GM18858 (cell line): ENCODE measurements around the gene LPP.

Experiments used
- ATAC-seq: cut with Tn5 transposase; IDR thresholded peaks from one replicate; pipeline ENCODE4 v1.9.1; 2021; ENCODE audit not compliant: unreplicated experiment

The LPP gene

DNA sequence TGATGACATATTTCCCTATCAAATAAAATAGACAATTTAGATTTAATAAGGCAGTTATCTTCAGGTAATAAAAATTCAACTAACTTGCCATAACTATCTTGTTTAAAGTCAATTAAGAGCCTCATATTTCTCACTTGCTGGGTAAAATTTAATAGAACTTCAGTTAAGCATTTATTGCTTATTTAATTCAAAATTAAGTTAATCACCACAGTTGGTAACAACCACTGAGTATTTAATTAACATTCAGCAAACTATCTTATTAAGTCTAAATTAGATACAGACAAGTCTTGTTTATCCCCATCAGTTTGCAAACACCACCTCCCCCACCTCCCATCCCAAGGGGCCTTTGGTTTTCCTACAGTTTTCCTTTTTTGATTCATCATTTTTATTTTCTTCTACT lies 14.7 kb downstream of the LPP start:
- no peak for ATAC-seq

DNA sequence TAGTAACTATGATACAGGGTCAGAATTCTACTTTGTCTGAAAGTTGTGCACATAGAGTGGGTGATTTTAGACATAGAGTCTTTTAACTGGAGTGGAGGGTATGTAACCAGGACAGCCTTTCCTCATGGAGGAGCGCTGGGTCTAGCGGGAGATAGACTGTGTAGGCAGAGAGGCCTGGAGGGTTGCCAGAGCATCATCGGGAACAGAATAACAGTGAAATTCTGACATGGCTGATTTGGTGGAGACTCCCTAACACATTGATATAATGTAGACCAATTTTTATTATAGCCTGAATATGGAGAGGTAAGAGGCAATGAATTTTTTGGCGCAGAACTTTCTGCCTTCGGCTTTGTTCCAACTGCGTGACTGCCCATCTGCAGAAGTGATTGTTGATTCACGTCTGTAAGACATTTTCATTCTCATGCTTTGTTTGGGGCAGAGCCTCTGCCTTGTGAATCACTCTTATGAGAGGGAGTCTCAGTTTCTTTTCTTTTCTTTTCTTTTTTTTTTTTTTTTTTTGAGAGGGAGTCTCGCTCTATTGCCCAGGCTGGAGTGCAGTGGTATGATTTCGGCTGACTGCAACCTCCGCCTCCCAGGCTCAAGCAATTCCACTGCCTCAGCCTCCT lies 16.0 kb downstream of the LPP start:
- ATAC-seq: no peak

- no peak for ATAC-seq
These were observed 16.8 kb downstream of the LPP start for GRCh38 chr3:188170461-188171459.

DNA sequence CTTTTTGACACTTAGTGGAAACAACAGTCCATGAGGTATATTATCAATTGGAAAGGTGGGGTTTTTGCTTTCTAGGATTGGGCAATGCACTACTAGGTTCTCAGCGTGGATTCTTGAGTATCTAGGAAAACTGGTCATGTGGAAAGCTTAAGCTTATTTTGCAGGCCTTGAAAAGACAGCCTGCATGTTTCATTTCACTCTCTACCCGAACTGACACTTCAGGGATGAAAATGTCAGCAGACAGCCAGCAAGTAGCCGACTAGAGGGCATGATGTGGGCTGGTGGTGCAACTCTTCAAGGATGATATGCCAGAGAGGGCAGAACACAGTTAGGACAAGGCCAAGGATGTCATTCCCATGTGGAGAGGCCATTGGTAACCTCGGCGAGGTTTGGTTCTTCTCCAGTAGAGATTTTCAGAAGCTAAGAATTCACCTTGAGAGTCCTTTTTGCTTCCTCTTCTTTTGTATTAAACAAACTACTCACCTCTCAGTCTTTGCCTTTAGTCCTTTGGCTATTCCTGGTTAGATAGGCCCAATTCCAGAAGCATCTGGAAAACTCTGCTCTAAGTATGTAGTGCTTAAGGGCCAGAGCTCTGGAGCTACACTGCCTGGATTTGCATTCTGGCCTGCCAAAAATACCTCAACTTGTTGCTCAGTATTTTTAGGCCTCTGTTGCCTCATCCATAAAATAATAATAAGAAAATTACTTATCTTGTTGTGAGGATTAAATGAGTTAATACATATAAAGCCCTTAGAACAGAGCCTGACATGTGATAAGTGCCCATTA lies 17.9 kb downstream of the LPP start:
- no peak for ATAC-seq

GRCh38 chr3:188174317-188175044 lies 20.5 kb downstream of the LPP start:
- ATAC-seq: no peak

DNA sequence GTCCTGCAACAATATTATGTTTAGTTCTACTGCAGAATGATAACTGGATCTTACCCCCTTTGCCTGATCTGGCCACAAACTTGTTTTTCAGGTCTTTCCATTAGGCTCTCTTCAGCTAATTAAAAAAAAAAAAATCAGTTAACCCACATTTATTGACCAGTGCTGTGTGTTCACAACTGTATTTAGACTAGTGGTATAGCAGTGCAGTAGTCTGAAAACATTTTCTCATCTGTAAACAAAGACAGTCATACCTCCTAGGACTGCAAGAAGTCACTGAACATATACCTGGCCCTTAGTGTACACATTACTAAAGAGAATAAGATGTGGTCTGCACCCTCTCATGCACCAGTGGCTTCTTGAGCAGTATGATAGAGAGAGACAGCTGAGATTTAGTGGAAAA lies 22.5 kb downstream of the LPP start:
- ATAC-seq: no peak

DNA sequence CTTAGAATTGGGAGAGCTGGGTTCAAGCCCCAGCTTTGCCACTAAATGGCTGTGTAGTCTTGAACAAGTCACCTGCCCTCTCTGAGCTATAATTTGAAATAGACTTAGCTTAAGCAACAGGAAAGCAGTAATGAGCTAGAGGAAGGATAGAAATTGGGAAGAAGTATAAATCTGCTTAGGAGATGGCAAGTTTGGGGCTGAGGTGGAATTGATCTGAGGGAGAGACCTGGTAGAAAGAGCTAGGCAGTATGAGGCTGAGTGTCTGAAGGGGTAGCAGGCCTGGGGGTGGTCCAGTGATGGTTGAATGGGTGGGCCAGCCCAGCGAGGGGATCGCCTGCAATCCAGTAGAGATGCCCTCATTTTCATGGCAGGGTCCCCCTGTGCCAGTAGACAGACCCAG lies 22.9 kb downstream of the LPP start:
- ATAC-seq: no peak

DNA sequence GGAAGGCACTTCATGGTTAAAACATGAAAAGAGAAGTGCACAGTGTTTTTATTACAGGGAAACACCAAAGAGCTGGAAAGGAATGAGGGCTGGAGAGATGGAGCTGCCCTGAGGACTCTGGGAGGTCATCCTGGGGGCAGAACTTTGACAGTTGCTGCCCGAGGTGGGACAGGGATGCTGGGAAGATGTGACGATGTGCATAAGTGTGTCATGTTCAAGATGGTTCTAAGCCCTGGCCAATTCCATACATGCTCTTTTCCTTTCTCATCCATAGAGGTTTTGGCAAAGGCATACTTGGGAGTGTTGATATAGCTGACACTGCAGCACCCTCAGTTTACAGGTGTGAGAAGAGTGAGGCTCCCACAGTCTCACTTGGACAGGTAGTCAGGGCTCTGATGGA lies 23.8 kb downstream of the LPP start:
- no peak for ATAC-seq

GRCh38 chr3:188178293-188178936 lies 24.5 kb downstream of the LPP start:
- ATAC-seq: no peak

DNA sequence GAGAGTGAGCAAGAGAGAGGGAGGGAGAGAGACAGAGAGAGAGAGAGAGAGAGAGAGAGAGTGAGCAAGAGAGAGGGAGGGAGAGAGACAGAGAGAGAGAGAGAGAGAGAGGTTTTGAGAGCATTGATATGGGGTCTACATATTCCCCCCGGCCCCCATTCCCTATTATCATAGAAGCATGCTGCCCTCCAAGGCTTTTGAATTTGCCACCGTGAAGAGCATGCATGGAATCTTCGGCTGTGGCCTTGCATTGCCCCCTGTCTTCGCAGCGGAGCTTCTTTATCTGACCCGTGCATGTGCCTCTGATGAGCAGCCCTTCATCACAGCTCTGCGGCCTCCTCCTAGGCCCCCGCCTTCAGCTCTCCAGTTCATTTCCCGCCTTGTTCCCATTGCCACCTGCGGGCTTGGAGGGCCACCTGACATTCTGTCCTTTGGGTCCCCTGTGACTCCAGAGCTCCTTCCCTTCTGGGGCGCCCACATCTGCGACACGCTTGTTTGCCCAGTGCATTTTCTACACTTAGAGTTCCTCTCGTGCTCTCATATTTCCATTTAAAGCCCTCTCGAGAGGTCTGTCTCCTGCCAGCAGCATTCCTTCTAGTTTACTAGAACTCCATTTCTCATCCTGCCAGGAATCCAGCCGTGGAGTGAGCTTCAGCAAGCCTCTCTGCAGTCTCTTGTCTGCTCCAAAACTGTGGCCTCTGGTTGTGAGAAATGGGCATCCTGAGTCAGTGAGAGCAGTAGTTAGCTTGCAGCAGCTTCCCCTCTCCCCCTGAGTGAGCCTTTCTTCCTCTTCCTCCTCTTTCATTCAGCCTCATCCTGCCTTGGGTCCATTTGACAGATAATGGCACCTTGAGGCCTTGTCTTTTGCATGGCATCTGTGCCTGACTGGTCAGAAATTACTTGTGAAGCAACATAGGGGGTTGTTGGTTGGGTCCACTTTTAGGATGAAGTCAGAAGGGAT lies 25.3 kb downstream of the LPP start:
- no peak for ATAC-seq

DNA sequence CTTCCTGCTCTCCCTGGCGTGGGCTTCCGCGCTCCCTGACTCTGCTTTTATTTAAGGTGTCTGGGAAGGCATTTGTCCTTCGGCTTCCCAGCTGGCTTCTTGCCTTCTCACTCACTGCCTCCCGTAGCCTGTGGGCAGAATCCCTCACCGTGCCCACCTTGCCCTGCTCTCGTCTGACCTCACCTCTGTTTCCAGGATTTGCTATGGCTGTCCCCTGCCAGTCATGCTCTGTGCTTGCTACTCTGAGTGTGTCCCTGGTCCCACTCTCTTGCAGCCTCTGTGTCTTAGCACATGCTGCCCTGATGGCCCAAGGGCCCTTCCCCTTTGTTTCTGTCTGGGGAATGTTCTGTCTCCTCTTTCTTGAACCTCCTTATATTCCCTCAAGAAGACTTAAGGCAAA lies 26.2 kb downstream of the LPP start:
- no peak for ATAC-seq

DNA sequence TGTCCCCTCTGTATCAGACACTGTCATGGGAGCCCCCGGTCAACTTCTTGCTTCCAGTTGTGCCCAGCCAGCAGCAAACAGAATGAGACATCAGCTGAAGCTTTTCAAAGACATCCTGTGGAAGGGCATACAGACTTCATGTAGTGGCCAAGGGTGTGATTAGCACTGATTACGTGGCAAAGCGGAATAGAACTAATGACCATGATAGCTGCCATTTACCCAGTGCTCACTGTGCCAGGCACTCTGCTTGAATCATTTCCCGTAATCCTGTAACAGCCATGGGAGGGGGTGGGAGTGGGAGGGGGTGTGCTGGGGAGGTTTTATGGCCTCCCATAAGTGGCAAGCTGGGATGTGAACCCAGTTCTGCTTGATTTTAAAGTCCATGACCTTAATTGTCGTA lies 29.5 kb downstream of the LPP start:
- ATAC-seq: no peak

- ATAC-seq: no peak
These were observed 30.2 kb downstream of the LPP start for GRCh38 chr3:188184160-188184559.

- ATAC-seq: no peak
These were observed 30.7 kb downstream of the LPP start for GRCh38 chr3:188184649-188185048.

- ATAC-seq: no peak
These were observed 31.8 kb downstream of the LPP start for GRCh38 chr3:188185717-188186251.

DNA sequence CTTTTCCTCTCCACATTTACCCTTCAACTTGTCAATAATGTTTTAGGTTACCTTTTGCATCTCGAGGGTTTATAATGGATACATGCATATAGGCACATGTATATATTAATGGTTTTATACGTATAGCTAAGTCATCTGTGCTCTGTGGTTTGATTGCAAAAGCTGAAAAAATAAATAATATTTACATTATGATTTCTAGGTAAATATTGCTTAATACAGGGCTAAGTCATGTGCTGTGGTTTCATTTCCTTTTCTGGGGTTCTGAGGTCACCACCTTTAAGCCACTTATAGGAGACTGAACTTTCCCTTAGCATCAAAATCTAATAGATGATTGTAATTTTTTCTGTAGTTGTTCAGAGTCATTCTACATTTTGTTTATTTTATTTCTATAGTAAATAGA lies 33.1 kb downstream of the LPP start:
- no peak for ATAC-seq

- ATAC-seq: no peak
These were observed 35.0 kb downstream of the LPP start for GRCh38 chr3:188188911-188189310.

- no peak for ATAC-seq
These were observed 37.5 kb downstream of the LPP start for GRCh38 chr3:188191460-188191859.

DNA sequence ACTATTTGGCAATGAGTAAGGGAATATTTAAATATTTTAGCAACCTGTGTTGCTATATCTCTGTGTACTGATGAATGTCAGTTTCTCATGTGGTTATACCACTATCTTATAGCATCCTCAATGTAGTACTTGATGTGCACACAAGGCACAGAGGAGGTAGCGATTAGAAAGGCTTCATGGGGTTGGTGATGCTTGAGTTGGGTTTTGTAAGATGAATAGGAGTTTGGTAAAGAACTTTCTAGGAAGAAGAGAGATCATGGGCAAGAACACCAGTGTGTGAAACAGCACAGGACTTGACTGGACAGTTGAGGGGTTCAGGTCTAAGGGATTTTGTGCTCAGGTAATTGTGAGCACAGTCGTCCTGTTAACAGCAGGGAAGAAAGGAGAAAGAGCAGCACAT lies 38.1 kb downstream of the LPP start:
- ATAC-seq: no peak
